Glutamatergic neuron (in vitro differentiated cells): ENCODE data around the gene ATP2C2. TPM values are rescaled to one million over a fixed set of nuclear protein-coding genes. Genes with fewer than 3 reads are reported as not detected.

Experiments used
- DNase-seq: peaks from one replicate; pipeline ENCODE4 v3.0.0; 2022
- H3K27ac Mint-ChIP-seq: one replicate; pipeline ENCODE4 v1.8.0; 2020; ENCODE audit warnings: mild to moderate bottlenecking, mixed read lengths, inconsistent platforms; ENCODE audit not compliant: unreplicated experiment
- H3K27me3 Mint-ChIP-seq: one replicate; pipeline ENCODE4 v1.8.0; 2020; ENCODE audit warnings: mild to moderate bottlenecking, moderate library complexity, mixed read lengths, inconsistent platforms; ENCODE audit not compliant: unreplicated experiment
- H3K36me3 Mint-ChIP-seq: one replicate; pipeline ENCODE4 v1.8.0; 2020; ENCODE audit warnings: mild to moderate bottlenecking, mixed read lengths, inconsistent platforms; ENCODE audit not compliant: unreplicated experiment
- H3K4me1 Mint-ChIP-seq: one replicate; pipeline ENCODE4 v1.8.0; 2020; ENCODE audit warnings: mild to moderate bottlenecking, low read depth, mixed read lengths, inconsistent platforms; ENCODE audit not compliant: unreplicated experiment
- H3K4me3 Mint-ChIP-seq: one replicate; pipeline ENCODE4 v1.8.0; 2020; ENCODE audit warnings: mild to moderate bottlenecking, mixed read lengths, inconsistent platforms; ENCODE audit not compliant: unreplicated experiment
- H3K9me3 Mint-ChIP-seq: one replicate; pipeline ENCODE4 v1.8.0; 2020; ENCODE audit warnings: mild to moderate bottlenecking, moderate library complexity, mixed read lengths, inconsistent platforms; ENCODE audit not compliant: unreplicated experiment
- total RNA-seq: library from RNA; stranded (reverse); fragmentation: NEBNext Ultra II Directional; extraction: Animal tissue kit (Norgen Biotek cat#: 25700); gene quantifications from one replicate; pipeline ENCODE4 v1.2.1, GENCODE V29; 2021; ENCODE audit not compliant: unreplicated experiment
- TF ChIP-seq, protein P1 (sequence below): fragments of 200-600 bp; sonication (generic); IDR thresholded peaks from one replicate; pipeline ENCODE4 v1.5.0; 2021; ENCODE audit not compliant: partially characterized antibody, unreplicated experiment

ATP2C2 gene
- total RNA-seq, 1 donor from 2014 or later: not detected

DNA sequence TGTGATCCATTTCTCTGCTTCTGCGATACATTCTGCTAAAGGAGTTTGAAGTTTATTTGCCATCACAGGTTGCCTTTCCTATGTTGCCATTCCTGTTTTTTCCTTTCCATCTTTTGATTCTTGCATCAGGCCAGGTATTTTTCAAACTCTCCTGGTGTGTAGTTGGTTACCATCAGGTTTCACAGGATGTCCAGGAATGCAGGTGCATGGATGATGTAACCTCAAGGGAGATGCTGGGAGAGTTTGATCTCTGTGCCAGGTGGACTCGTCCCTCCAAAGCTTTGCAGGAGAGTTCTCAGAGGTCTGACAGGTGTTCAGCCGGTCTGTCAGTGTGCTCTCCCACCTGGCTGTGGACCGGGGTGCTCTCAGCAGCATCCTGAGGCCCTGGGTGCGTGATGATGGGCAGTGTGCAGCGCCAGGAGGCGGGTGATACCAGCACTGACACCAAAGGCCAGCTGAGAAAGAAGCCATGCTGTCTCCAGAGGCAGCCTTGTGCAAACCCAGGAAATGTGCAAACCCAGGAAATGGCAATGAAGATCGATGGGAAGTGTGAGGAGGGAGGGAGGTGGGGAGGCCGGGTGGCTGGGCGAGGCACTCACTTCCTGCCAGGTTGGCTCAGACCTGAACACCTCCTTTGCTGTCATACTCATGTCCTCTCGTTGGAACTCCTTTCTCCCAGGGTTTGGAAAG lies 1.7 kb downstream of the ATP2C2 start:
- DNase-seq: no peak
- Mint-ChIP-seq H3K4me1 (peaks cover 5% of the 10 kb centered on the region), H3K36me3 (no peaks in the 10 kb centered on the region), H3K27me3 (peaks cover 6% of the 10 kb centered on the region), H3K27ac (no peak overlapping the region), H3K4me3 (no peak overlapping the region), H3K9me3 (peaks cover 6% of the 10 kb centered on the region)
- TF ChIP-seq, protein P1, sequence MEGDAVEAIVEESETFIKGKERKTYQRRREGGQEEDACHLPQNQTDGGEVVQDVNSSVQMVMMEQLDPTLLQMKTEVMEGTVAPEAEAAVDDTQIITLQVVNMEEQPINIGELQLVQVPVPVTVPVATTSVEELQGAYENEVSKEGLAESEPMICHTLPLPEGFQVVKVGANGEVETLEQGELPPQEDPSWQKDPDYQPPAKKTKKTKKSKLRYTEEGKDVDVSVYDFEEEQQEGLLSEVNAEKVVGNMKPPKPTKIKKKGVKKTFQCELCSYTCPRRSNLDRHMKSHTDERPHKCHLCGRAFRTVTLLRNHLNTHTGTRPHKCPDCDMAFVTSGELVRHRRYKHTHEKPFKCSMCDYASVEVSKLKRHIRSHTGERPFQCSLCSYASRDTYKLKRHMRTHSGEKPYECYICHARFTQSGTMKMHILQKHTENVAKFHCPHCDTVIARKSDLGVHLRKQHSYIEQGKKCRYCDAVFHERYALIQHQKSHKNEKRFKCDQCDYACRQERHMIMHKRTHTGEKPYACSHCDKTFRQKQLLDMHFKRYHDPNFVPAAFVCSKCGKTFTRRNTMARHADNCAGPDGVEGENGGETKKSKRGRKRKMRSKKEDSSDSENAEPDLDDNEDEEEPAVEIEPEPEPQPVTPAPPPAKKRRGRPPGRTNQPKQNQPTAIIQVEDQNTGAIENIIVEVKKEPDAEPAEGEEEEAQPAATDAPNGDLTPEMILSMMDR: no peak

DNA sequence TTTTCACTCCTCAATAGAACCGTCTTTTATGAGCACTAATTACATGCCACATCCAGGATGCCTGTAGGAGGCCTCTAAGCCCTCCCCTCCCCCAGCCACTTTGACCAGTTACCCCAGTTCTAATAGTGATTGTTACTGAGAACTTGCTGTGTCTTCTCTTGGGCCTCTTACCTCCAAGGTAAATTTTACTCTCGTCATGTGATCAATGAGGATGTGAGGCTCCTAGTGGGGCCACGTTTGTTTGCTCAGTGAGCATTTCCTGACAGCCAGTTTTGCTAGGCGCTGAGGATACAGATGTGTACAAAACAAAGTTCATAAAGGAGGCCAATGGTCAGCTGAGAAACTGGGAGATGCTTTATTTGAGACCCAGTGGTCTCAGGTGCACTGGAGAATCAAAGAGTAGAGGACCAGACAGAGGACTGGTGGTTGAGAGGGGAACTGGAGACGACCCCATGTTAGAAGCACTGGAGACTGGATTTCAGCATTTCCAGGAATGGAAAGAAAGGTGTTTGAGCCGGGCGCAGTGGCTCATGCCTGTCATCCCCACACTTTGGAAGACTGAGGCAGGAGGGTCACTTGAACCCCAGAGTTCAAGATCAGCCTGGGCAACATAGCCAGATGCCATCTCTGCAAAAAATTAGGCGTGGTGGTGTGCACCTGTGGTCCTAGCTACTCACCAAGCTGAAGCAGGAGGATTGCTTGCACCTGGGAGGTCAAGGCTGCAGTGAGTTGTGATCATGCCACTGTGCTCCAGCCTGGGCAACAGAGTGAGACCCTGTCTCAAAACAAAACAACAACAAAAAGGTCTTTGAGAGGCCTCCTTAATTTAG lies 2.6 kb downstream of the ATP2C2 start:
- H3K27ac Mint-ChIP-seq: no peak overlapping the region
- H3K27me3 Mint-ChIP-seq: peaks cover 4% of the 10 kb centered on the region
- H3K36me3 Mint-ChIP-seq: no peaks in the 10 kb centered on the region
- no peak overlapping the region for H3K4me3 Mint-ChIP-seq
- no peak for DNase-seq
- peaks cover 5% of the 10 kb centered on the region for H3K4me1 Mint-ChIP-seq
- peaks cover 8% of the 10 kb centered on the region for H3K9me3 Mint-ChIP-seq
- TF ChIP-seq, protein P1: no peak

DNA sequence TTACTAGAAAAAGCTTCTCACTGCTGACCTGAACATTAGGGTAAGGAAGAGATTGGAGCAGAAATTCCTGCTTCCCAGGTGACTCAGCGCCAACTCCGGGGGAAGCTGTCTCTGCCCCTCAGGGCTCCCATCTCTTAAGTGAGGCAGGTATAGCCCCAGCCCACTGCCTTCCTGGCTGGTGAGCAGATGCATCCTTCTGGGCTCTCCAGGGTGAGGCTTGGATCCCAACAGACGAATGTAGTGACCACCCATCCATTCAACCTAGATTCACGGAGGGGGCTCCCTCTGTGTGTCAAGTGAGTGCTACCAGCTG lies 3.2 kb downstream of the ATP2C2 start:
- peaks cover 2% of the 10 kb centered on the region for H3K27me3 Mint-ChIP-seq
- TF ChIP-seq, protein P1: no peak
- H3K4me3 Mint-ChIP-seq: no peak overlapping the region
- peaks cover 8% of the 10 kb centered on the region for H3K9me3 Mint-ChIP-seq
- no peaks in the 10 kb centered on the region for H3K36me3 Mint-ChIP-seq
- DNase-seq: no peak
- no peak overlapping the region for H3K27ac Mint-ChIP-seq
- H3K4me1 Mint-ChIP-seq: peaks cover 5% of the 10 kb centered on the region

DNA sequence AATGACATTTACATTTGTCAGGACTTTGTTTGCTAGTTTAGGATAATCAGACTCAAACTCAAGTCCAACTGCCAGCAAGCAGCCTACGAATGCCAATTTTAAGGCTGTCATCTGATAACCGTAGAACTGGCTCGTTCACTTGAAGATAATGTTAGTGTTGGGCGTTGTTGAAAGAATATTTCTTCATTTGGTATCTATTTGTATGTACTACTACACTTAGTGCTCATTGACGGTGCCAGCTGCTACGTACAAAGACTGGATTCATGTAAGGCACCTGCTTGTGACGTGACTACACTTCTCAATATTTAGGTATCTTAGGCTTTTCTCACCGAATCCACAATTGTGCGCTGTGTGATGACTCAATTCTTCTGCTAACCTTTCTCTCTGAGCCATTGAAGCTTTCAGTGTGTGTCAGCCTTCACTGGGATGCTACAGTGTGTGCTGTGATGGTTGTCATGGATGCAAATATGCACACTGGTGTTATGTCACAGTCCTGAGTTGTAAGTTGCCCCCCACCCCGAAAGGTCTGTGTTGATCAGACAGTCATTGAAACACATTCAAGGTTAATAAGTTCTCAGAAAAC lies 5.7 kb downstream of the ATP2C2 start:
- DNase-seq: no peak
- H3K4me1 Mint-ChIP-seq: peaks cover 5% of the 10 kb centered on the region
- H3K4me3 Mint-ChIP-seq: no peak overlapping the region
- TF ChIP-seq, protein P1: no peak
- H3K27ac Mint-ChIP-seq: no peak overlapping the region
- H3K27me3 Mint-ChIP-seq: no peaks in the 10 kb centered on the region
- H3K36me3 Mint-ChIP-seq: no peaks in the 10 kb centered on the region
- H3K9me3 Mint-ChIP-seq: peaks cover 4% of the 10 kb centered on the region

DNA sequence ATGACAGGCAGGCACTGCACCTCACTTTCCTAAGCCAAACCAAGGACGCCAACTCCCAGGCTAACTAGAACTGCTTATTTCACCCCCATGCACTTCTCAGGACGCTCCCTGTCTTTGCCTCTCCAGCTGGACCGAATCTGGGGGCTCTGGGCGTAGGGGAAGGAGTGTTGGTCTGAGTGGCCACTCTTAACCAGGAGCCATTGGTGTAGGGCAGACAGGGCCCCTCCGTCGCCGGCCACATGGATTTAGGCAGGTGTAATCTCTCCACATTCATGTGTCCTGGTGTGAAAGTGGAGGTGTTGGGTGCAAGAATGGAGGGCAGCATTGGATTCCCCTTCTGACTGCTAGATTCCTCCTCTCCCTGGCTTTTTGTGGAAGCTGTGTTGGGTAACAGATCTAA lies 9.8 kb downstream of the ATP2C2 start:
- Mint-ChIP-seq H3K27ac (no peak overlapping the region), H3K27me3 (no peaks in the 10 kb centered on the region), H3K4me1 (peaks cover 15% of the 10 kb centered on the region), H3K36me3 (no peaks in the 10 kb centered on the region), H3K4me3 (no peak overlapping the region), H3K9me3 (peaks cover 8% of the 10 kb centered on the region)
- TF ChIP-seq, protein P1: no peak
- no peak for DNase-seq
